Stimulated activated naive CD8-positive, alpha-beta T cell treated with anti-CD3 and anti-CD28 coated beads, Interleukin-15, amount 100 ng/mL, for 72 hours (primary cell): ENCODE data around the gene NPIPB8.
"Not testable (repeated sequence)": the region's sequence is repeated elsewhere in the genome, so short reads cannot be mapped to it uniquely, and the experiment has no call there.

ENCODE experiments used
- ATAC-seq: fragments of 150-1000 bp; cut with Tn5 transposase; 2 replicates; pipeline ENCODE4 v1.10.0; 2021; ENCODE audit warnings: mild to moderate bottlenecking, moderate library complexity
- DNase-seq, 2 donors: peaks; one replicate each; pipeline ENCODE4 v3.0.0; 2021 to 2022
- H3K27ac Mint-ChIP-seq, 2 donors: one replicate each; pipeline ENCODE4 v1.8.0; 2022; ENCODE audit warnings: mild to moderate bottlenecking in 2 of 2, mixed read lengths in 2 of 2, moderate library complexity in 2 of 2
- H3K27me3 Mint-ChIP-seq: one replicate; pipeline ENCODE4 v1.8.0; 2022; ENCODE audit warnings: mixed read lengths
- H3K4me1 Mint-ChIP-seq: one replicate; pipeline ENCODE4 v1.8.0; 2022; ENCODE audit warnings: mild to moderate bottlenecking, mixed read lengths
- H3K4me3 Mint-ChIP-seq, 2 donors: one replicate each; pipeline ENCODE4 v1.8.0; 2022; ENCODE audit warnings: mild to moderate bottlenecking in 2 of 2, mixed read lengths in 2 of 2, moderate library complexity in 1 of 2
- H3K9me3 Mint-ChIP-seq, 2 donors: one replicate each; pipeline ENCODE4 v1.8.0; 2022; ENCODE audit warnings: mixed read lengths in 2 of 2

The NPIPB8 gene

GRCh38 chr16:28637765-28638164, at the start of gene NPIPB8:
Gene NPIPB8 (plus strand): TSS chr16:28638065. CDS start chr16:28638361, 296 bp downstream.
- not testable (repeated sequence) for H3K27ac Mint-ChIP-seq, H3K9me3 Mint-ChIP-seq, ATAC-seq, H3K4me3 Mint-ChIP-seq, DNase-seq, H3K4me1 Mint-ChIP-seq, H3K27me3 Mint-ChIP-seq

GRCh38 chr16:28589069-28589468, 48.8 kb upstream of the NPIPB8 start:
- H3K4me3 Mint-ChIP-seq, result no peak overlapping the region
- H3K27me3 Mint-ChIP-seq, result no peaks in the 10 kb centered on the region
- H3K9me3 Mint-ChIP-seq, result no peaks in the 10 kb centered on the region
- peaks cover 7% of the 10 kb centered on the region for H3K4me1 Mint-ChIP-seq
- no peak for ATAC-seq
- no peak overlapping the region for H3K27ac Mint-ChIP-seq
- DNase-seq, result no peak

- Mint-ChIP-seq H3K4me3 (no peak overlapping the region), H3K4me1 (peaks cover 7% of the 10 kb centered on the region), H3K27me3 (no peaks in the 10 kb centered on the region), H3K27ac (peak overlapping the region in 1 of 2 donors; percentile 43), H3K9me3 (no peaks in the 10 kb centered on the region)
- no peak for ATAC-seq
- DNase-seq, result no peak
Observed at GRCh38 chr16:28589930-28590329, 47.9 kb upstream of the NPIPB8 start.

- DNase-seq, result no peak
- Mint-ChIP-seq H3K27me3 (no peaks in the 10 kb centered on the region), H3K9me3 (no peaks in the 10 kb centered on the region), H3K4me3 (no peak overlapping the region), H3K27ac (no peak overlapping the region), H3K4me1 (peaks cover 7% of the 10 kb centered on the region)
- no peak for ATAC-seq
Observed at GRCh38 chr16:28590384-28591340, 47.2 kb upstream of the NPIPB8 start.

GRCh38 chr16:28591355-28591754, 46.5 kb upstream of the NPIPB8 start:
- DNase-seq, result no peak
- Mint-ChIP-seq H3K4me1 (peaks cover 11% of the 10 kb centered on the region), H3K27ac (peak overlapping the region; percentile 40 to 49), H3K9me3 (no peaks in the 10 kb centered on the region), H3K27me3 (no peaks in the 10 kb centered on the region), H3K4me3 (no peak overlapping the region)
- ATAC-seq, result no peak

GRCh38 chr16:28592511-28592910, 45.4 kb upstream of the NPIPB8 start:
- peaks cover 23% of the 10 kb centered on the region for H3K4me1 Mint-ChIP-seq
- DNase-seq (no peak), ATAC-seq (no peak)
- no peaks in the 10 kb centered on the region for H3K9me3 Mint-ChIP-seq
- no peak overlapping the region for H3K27ac Mint-ChIP-seq
- H3K27me3 Mint-ChIP-seq, result no peaks in the 10 kb centered on the region
- peak overlapping the region in 1 of 2 donors; percentile 45 for H3K4me3 Mint-ChIP-seq

- no peaks in the 10 kb centered on the region for H3K27me3 Mint-ChIP-seq
- no peak overlapping the region for H3K4me3 Mint-ChIP-seq
- H3K27ac Mint-ChIP-seq, result peak overlapping the region in 1 of 2 donors; percentile 67
- no peak for DNase-seq
- no peaks in the 10 kb centered on the region for H3K9me3 Mint-ChIP-seq
- ATAC-seq, result peak; percentile 26
- H3K4me1 Mint-ChIP-seq, result peaks cover 29% of the 10 kb centered on the region
Observed at GRCh38 chr16:28592979-28593553, 44.8 kb upstream of the NPIPB8 start.

- H3K4me3 Mint-ChIP-seq, result not testable (repeated sequence)
Observed at GRCh38 chr16:28595451-28595850, 42.4 kb upstream of the NPIPB8 start.

GRCh38 chr16:28596115-28596630, 41.7 kb upstream of the NPIPB8 start:
- DNase-seq (no peak), ATAC-seq (no peak)
- Mint-ChIP-seq H3K4me3 (no peak overlapping the region), H3K9me3 (no peaks in the 10 kb centered on the region), H3K27me3 (no peaks in the 10 kb centered on the region), H3K4me1 (peaks cover 30% of the 10 kb centered on the region), H3K27ac (no peak overlapping the region)

More at GRCh38 chr16:28595451-28595850, 42.4 kb upstream of the NPIPB8 start:
- not testable (repeated sequence) for H3K27me3 Mint-ChIP-seq, DNase-seq, ATAC-seq, H3K9me3 Mint-ChIP-seq
- Mint-ChIP-seq H3K4me1 (peaks cover 30% of the 10 kb centered on the region), H3K27ac (peak overlapping the region in 1 of 2 donors; percentile 71)

GRCh38 chr16:28596840-28597691, 40.8 kb upstream of the NPIPB8 start, which contains the start of gene SULT1A2:
Gene SULT1A2 (minus strand): TSS chr16:28597050. CDS start chr16:28595930, 1,120 bp downstream.
- H3K4me1 Mint-ChIP-seq, result peaks cover 30% of the 10 kb centered on the region
- ATAC-seq (no peak), DNase-seq (no peak)
- H3K9me3 Mint-ChIP-seq, result no peaks in the 10 kb centered on the region
- peak within 1 kb of the TSS in 1 of 2 donors; percentile 5 for H3K4me3 Mint-ChIP-seq
- no peaks in the 10 kb centered on the region for H3K27me3 Mint-ChIP-seq
- H3K27ac Mint-ChIP-seq, result no peak within 1 kb of the TSS

GRCh38 chr16:28597692-28598261, 40.1 kb upstream of the NPIPB8 start:
- H3K4me1 Mint-ChIP-seq, result peaks cover 30% of the 10 kb centered on the region
- ATAC-seq, result no peak
- no peaks in the 10 kb centered on the region for H3K9me3 Mint-ChIP-seq
- H3K4me3 Mint-ChIP-seq, result no peak overlapping the region
- H3K27ac Mint-ChIP-seq, result peak overlapping the region in 1 of 2 donors; percentile 45
- H3K27me3 Mint-ChIP-seq, result no peaks in the 10 kb centered on the region
- no peak for DNase-seq

GRCh38 chr16:28599377-28600285, 38.2 kb upstream of the NPIPB8 start:
- not testable (repeated sequence) for H3K27ac Mint-ChIP-seq, H3K4me3 Mint-ChIP-seq, H3K27me3 Mint-ChIP-seq, DNase-seq, H3K9me3 Mint-ChIP-seq
- H3K4me1 Mint-ChIP-seq, result peaks cover 23% of the 10 kb centered on the region
- peak; percentile 93 for ATAC-seq

- peak; percentile 2 for ATAC-seq
- H3K4me1 Mint-ChIP-seq, result peaks cover 22% of the 10 kb centered on the region
- H3K27ac Mint-ChIP-seq, H3K4me3 Mint-ChIP-seq, H3K9me3 Mint-ChIP-seq, DNase-seq, H3K27me3 Mint-ChIP-seq: not testable (repeated sequence)
Observed at GRCh38 chr16:28600965-28601364, 36.9 kb upstream of the NPIPB8 start.

- Mint-ChIP-seq H3K4me1 (peaks cover 16% of the 10 kb centered on the region), H3K4me3 (peak overlapping the region; percentile 26 to 44)
- not testable (repeated sequence) for H3K27me3 Mint-ChIP-seq, H3K27ac Mint-ChIP-seq, ATAC-seq, H3K9me3 Mint-ChIP-seq, DNase-seq
Observed at GRCh38 chr16:28601589-28601988, 36.3 kb upstream of the NPIPB8 start.
